CD4-positive, alpha-beta T cell treated with Interferon gamma for 1 hour (primary cell): ENCODE data around the gene IMMP2L.

Source experiments
- DNase-seq: peaks from one replicate; pipeline ENCODE4 v3.0.0-alpha.2; 2020

IMMP2L gene

DNA sequence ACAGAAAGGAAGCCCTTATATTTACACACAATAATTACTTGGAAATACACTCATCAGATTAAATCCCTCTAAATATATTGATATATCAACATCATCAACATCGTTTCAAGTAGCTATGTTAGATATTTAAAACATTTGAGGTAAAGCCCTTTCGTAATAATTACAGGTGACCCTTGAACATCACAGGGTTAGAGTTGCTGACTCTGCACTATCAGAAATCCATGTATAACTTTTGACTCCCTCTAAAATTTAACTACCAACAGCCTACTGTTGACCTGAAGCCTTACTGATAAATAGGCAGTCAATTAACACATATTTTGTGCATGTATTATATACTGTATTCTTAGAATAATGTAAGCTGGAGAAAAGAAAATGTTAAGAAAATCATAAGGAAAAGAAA is 505.9 kb downstream of the IMMP2L start:
- no peak for DNase-seq

GRCh38 chr7:111053035-111053434 is 509.3 kb downstream of the IMMP2L start:
- DNase-seq: no peak

DNA sequence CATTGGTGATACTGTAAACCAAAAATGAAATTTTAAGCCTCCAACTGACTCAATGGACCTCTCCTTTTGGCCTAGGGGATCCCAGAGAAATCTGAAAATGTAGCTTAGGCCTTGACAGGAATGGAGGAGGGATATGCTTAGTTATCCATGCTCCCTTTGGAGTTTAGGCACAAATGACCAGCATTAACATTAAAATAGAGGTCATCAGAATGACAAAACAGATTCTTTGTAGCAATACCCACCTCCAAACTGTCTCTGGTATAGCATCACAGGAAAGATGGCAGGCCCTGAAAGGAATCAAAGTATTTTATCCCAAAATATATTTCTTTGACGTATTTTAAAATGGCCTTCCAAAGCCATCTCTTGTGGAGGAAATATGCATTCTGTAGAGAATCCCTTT is 510.5 kb downstream of the IMMP2L start:
- DNase-seq: no peak

DNA sequence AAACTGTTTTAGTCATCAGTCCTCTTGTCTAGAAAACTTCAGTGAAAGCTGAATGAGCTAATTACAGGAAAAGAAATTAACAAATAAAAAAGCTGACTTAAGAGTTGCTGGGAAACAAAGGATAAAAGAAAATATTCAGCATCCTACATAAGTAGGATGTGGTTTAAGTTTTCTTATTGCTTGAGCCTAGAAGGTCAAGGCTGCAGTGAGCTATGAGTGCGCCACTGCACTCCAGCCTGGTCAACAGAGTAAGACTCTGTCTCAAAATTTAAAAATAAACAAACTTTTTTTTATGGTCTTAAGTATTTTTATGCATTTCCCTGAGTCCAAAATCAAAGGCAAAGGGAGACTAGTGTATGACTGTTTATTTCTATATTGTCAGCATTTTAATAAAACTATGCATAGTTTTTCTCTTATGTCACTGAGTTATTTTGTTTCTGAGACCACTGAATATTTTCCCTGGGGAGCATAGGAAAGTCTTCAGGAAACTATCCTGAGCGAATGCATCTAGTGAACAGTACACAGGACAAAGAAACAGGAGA is 511.3 kb downstream of the IMMP2L start:
- DNase-seq: no peak

DNA sequence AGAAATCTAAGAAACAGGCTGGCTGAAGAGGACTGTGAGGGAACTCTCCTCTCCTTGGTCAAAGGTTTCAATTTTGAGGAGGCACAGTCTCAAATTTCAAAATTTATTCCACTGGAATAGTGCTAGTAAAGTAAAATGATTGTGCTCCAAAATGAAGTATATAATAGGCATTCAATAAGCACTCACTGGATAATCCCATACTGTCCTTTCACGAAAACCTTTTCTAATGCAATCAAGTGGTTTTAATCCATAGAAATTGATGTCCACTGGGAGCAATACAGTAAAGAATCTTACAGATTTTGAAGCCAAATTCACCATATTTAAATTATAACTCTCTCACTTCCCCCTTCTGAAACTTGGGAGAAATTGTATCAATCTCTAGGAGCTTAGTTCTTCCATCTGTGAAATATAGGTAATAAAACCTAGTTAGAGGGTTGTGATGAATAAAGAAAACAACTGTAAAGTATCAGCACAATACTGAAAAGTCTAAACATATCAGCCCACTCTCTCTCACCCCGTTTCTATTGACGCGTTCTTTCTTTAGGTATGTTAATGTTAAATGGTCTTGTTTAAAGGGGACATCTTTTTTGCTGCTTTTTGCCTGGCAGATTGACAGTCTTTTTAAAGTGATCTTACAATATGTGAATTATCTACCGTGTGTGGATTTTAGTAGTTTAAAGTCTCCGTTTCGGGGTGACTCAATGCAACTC is 512.2 kb downstream of the IMMP2L start:
- DNase-seq: no peak

DNA sequence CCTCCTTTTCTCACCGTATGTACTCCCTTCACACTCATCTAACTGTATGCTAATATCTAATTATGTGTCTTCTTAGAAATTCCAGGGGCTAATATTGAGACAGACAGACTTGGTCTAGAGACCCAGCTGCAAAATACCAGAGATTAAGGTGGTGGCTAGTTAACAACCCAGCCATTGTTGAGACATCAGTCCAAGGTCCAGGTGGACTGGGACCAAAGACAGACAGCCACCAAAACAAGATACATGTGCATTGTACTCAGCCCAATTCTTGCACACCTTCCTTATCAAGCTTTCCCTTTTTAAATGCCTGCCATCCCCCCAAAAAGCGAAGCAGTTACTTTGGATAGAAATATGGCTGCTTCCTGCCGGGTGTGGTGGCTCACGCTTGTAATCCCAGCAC is 514.7 kb downstream of the IMMP2L start:
- DNase-seq: no peak

DNA sequence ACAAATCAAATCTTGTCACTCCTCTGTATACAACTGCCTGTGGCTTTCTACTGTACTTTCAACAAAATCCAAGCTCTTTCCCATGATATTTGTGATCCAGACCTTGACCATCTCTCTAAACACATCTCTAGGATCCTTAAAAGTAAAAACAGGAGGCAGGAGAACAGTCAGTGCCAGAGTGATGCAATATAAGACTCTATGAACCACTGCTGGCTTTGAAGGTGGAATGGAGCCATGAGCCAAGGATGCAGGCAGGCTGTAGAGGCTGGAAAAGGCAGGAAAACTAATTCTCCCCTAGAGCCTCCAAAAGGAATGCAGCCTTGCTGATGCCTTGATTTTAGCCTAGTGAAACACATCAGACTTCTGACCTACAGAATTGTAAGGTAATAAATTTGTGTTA is 516.8 kb downstream of the IMMP2L start:
- no peak for DNase-seq

- DNase-seq: no peak
Measured at GRCh38 chr7:111043561-111043960, 518.7 kb downstream of the IMMP2L start.

DNA sequence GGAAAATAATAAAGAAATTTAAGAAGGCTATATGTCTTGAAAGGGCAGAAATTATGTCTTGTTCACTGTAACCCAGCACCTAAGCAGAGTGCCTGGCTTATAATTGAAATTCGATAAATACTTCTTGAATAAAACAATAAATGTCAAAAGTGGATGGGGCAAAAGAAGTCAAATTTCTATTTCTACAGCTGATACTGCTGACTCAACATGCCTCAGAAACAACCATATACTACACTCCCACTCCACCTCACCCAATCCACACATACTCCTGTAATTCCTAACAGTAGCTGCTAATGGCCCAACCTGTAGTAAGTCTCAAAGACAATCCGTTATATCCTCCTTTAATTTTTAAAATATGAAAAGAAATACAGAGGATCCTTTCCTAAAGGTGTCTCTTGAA is 519.5 kb downstream of the IMMP2L start:
- no peak for DNase-seq

DNA sequence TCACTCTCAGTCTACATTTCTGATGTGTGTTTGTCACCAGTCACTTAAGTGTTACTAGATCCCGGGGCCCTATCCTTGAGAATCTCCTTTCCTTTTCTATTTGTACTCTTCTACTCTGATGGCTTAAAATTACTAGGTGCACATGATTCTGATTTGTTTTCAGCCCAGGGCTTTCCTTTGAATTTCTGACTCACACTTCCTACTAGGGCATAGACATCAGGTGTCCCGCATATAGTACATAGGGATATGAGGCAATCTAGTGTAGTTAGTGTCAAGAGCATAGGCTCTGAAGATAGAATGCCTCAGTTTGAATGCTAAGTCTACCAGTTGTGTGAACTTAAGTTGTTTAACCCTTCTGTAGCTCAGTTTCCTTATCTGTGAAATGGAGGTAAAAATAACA is 520.7 kb downstream of the IMMP2L start:
- no peak for DNase-seq

DNA sequence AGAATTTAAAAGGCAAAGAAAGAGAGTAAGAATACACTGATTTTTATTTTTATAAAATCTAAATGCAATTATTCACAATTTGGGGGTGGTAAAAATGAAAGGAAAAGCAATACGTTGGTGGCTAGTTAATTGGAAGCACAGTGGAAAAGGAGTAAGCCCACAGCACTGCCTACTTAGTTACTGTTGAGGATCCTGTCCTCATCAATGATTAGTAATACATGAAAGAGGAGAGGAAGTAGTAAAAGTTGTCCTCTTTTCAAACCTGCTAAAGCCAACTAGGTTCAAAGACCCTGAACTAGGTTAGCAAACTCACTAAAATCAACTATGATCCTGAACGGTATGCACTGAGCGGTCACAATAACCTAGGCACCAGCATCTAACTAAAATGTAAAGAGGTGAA is 524.1 kb downstream of the IMMP2L start:
- no peak for DNase-seq

- DNase-seq: no peak
Measured at GRCh38 chr7:111031916-111032315, 530.4 kb downstream of the IMMP2L start.

GRCh38 chr7:111030336-111030735 is 532.0 kb downstream of the IMMP2L start:
- DNase-seq: no peak

DNA sequence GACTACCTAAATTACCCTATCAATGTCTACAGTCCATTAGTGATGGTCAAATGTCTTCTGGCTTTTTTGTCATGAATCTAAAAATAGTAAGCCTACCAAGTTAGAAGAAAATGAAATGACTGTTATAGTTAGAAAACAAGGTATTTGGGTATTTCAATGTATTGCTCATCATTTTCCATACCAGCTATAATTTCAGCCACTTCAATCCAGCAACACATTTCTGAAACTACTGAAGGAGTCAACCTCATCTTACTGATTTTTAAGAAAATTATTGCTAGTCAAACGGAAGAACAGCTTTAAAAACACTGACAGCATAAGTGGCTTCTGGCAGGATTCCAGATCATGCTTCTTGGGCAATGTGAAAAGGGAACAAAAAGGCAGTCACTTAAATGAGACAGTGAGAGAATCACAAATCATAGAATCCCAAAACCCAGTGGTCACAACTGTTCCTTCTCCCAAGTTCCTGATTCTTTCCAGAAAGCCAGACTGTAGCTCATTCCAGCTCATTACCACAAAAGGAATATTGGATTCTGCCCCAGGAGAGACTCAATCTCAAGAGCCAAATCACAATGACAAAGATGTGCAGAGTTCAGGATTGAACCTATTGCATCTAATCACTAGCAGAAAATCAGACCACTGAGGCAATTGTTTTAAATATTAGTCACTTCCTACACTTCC is 532.6 kb downstream of the IMMP2L start:
- no peak for DNase-seq

GRCh38 chr7:111029141-111029572 is 533.1 kb downstream of the IMMP2L start:
- no peak for DNase-seq

GRCh38 chr7:111027396-111027795 is 534.9 kb downstream of the IMMP2L start:
- DNase-seq: no peak

GRCh38 chr7:111026806-111027205 is 535.5 kb downstream of the IMMP2L start:
- DNase-seq: no peak

- no peak for DNase-seq
Measured at GRCh38 chr7:111026343-111026742, 535.9 kb downstream of the IMMP2L start.

- DNase-seq: peak; percentile 36
Measured at GRCh38 chr7:111025006-111025405, 537.3 kb downstream of the IMMP2L start.

GRCh38 chr7:111018960-111019736 is 543.1 kb downstream of the IMMP2L start:
- no peak for DNase-seq

DNA sequence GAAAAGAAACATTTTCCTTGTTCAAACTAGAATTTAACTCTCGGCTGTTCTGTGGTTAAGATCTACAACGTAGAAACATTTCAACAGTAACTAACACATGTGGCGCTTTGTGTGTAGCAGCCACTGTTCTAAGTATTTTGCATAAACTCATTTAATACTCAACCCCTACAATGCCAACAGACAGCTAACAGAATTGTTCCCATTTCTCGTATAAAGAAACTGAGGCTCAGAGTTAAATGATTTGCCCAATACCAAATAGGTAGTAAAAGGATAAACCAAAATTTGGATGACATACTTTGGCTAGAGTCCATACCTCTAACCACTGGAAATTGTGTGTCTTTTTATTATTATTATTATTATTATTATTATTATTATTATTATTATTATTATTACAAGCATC is 543.8 kb downstream of the IMMP2L start:
- DNase-seq: no peak

GRCh38 chr7:111014079-111014478 is 548.2 kb downstream of the IMMP2L start:
- no peak for DNase-seq

GRCh38 chr7:111012799-111013675 is 549.3 kb downstream of the IMMP2L start:
- no peak for DNase-seq
